OCI-LY7 (cell line): ENCODE data around the gene HIVEP3.

Source experiments
- EZH2phosphoT487 ChIP-seq: fragments of 200-600 bp; sonication (generic); IDR thresholded peaks from 2 replicates; pipeline ENCODE4 v1.6.1; 2018; ENCODE audit warnings: low read depth, borderline replicate concordance, mild to moderate bottlenecking, mixed run types, antibody characterized with exemption, low read length, moderate library complexity, mixed read lengths
- TF ChIP-seq, protein P1 (sequence below): fragments of 200-600 bp; sonication (generic); conservative IDR thresholded peaks from 2 replicates; pipeline ENCODE4 v1.5.1; 2014; ENCODE audit warnings: mild to moderate bottlenecking, antibody characterized with exemption, low read length, moderate library complexity, mixed read lengths

- TF ChIP-seq, protein P1, sequence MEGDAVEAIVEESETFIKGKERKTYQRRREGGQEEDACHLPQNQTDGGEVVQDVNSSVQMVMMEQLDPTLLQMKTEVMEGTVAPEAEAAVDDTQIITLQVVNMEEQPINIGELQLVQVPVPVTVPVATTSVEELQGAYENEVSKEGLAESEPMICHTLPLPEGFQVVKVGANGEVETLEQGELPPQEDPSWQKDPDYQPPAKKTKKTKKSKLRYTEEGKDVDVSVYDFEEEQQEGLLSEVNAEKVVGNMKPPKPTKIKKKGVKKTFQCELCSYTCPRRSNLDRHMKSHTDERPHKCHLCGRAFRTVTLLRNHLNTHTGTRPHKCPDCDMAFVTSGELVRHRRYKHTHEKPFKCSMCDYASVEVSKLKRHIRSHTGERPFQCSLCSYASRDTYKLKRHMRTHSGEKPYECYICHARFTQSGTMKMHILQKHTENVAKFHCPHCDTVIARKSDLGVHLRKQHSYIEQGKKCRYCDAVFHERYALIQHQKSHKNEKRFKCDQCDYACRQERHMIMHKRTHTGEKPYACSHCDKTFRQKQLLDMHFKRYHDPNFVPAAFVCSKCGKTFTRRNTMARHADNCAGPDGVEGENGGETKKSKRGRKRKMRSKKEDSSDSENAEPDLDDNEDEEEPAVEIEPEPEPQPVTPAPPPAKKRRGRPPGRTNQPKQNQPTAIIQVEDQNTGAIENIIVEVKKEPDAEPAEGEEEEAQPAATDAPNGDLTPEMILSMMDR: no peak
- TF ChIP-seq EZH2phosphoT487: no peak
These were observed 298.2 kb downstream of the HIVEP3 start for GRCh38 chr1:41620365-41621169.
